ENCODE data around the gene COMT. TPM values are rescaled to one million over a fixed set of nuclear protein-coding genes. Genes with fewer than 3 reads are reported as not detected.

Gene COMT
- total RNA-seq, 1 experiment from 2014 or later, result 109 TPM

- intact Hi-C loops (cut with micrococcal nuclease), result no loop called here
- H3K9ac ChIP-seq (ENCODE audit: low read length), result no peak overlapping the region
These were observed 21.7 kb upstream of the COMT start for GRCh38 chr22:19919701-19920363.

GRCh38 chr22:19921544-19922081, 20.0 kb upstream of the COMT start:
- Histone ChIP-seq H4K20me1 (ENCODE audit: insufficient read depth) (no peaks in the 10 kb centered on the region), H3K9ac (ENCODE audit: low read length) (no peak overlapping the region), H3K9me2 (ENCODE audit: insufficient read depth) (no peaks in the 10 kb centered on the region), H3K4me3 (replicated peaks in 1 of 2; ENCODE audit: low read depth in 1 of 2, low read length in 2 of 2) (no peak overlapping the region), H3K4me2 (ENCODE audit: low read length) (no peak overlapping the region), H3K27me3 (ENCODE audit: insufficient read depth, low read length) (no peaks in the 10 kb centered on the region), H3K36me3 (ENCODE audit: control insufficient read depth in 1 of 2, insufficient read depth in 2 of 2, low read length in 2 of 2) (no peaks in the 10 kb centered on the region), H3K79me2 (ENCODE audit: insufficient read depth, low read length) (no peaks in the 10 kb centered on the region), H2AFZ (ENCODE audit: low read depth, low read length, poor library complexity, severe bottlenecking) (no peak overlapping the region), H3K9me3 (ENCODE audit: control insufficient read depth in 1 of 2, insufficient read depth in 1 of 2, low read depth in 1 of 2, low read length in 2 of 2) (no peaks in the 10 kb centered on the region), H3K27ac (ENCODE audit: low read depth, low read length) (no peak overlapping the region), H3K4me1 (ENCODE audit: control insufficient read depth in 1 of 2, insufficient read depth in 2 of 2, low read length in 2 of 2) (no peaks in the 10 kb centered on the region)
- CTCF ChIA-PET, result no interaction called here
- ATAC-seq (no peak), DNase-seq (ENCODE audit: low read depth, low spot score) (no peak)
- BruUV-seq (replicated peaks), result no TSS peak
- POLR2A ChIA-PET, result no interaction called here
- intact Hi-C loops (cut with micrococcal nuclease), result no loop called here
- RAD21 ChIA-PET (ENCODE audit: low non-redundant PET in 1 of 2, low total read pairs in 2 of 2, uncharacterized antibody in 2 of 2, unreplicated experiment in 2 of 2), result no interaction called here
- TF ChIP-seq ATF3 (IDR thresholded peaks at IDR 0.05) (no peak), JUND (IDR thresholded peaks at IDR 0.05) (no peak), FOSL1 (IDR thresholded peaks at IDR 0.05; ENCODE audit: low read depth) (no peak), YY1 (IDR thresholded peaks at IDR 0.05; ENCODE audit: extremely low read depth, insufficient replicate concordance, low read depth, low read length) (no peak), ZFX (IDR thresholded peaks at IDR 0.05) (no peak), RAD21 (IDR thresholded peaks at IDR 0.05; ENCODE audit: low read depth) (no peak), EGR1 (IDR thresholded peaks at IDR 0.05; ENCODE audit: low read depth) (no peak), CTCF (IDR thresholded peaks at IDR 0.05 in 2 of 3, conservative IDR thresholded peaks at IDR 0.05 in 1 of 3; ENCODE audit: borderline replicate concordance in 1 of 3, insufficient read depth in 1 of 3, low read depth in 2 of 3, low read length in 2 of 3) (no peak), ELF1 (IDR thresholded peaks at IDR 0.05; ENCODE audit: borderline replicate concordance, low read depth) (no peak), POLR2AphosphoS5 (IDR thresholded peaks at IDR 0.05; ENCODE audit: low read depth, low read length) (no peak), CEBPB (IDR thresholded peaks at IDR 0.05; ENCODE audit: low read depth) (no peak), SIN3A (IDR thresholded peaks at IDR 0.05; ENCODE audit: low read depth) (no peak)

More at GRCh38 chr22:19919701-19920363, 21.7 kb upstream of the COMT start:
- Histone ChIP-seq H3K9me3 (ENCODE audit: control insufficient read depth in 1 of 2, insufficient read depth in 1 of 2, low read depth in 1 of 2, low read length in 2 of 2) (no peaks in the 10 kb centered on the region), H2AFZ (ENCODE audit: low read depth, low read length, poor library complexity, severe bottlenecking) (no peak overlapping the region), H3K4me3 (replicated peaks in 1 of 2; ENCODE audit: low read depth in 1 of 2, low read length in 2 of 2) (no peak overlapping the region), H4K20me1 (ENCODE audit: insufficient read depth) (no peaks in the 10 kb centered on the region), H3K27ac (ENCODE audit: low read depth, low read length) (no peak overlapping the region), H3K4me2 (ENCODE audit: low read length) (no peak overlapping the region), H3K27me3 (ENCODE audit: insufficient read depth, low read length) (no peaks in the 10 kb centered on the region), H3K36me3 (ENCODE audit: control insufficient read depth in 1 of 2, insufficient read depth in 2 of 2, low read length in 2 of 2) (no peaks in the 10 kb centered on the region), H3K79me2 (ENCODE audit: insufficient read depth, low read length) (no peaks in the 10 kb centered on the region), H3K9me2 (ENCODE audit: insufficient read depth) (no peaks in the 10 kb centered on the region), H3K4me1 (ENCODE audit: control insufficient read depth in 1 of 2, insufficient read depth in 2 of 2, low read length in 2 of 2) (no peaks in the 10 kb centered on the region)
- POLR2A ChIA-PET, result no interaction called here
- DNase-seq (ENCODE audit: low read depth, low spot score), result no peak
- CTCF ChIA-PET, result interaction anchor here (2.0 kb wide), 1 partner anchor 9 kb away, joined by 7 read pairs; no protein-coding TSS in a partner anchor
- no TSS peak for BruUV-seq (replicated peaks)
- RAD21 ChIA-PET (ENCODE audit: low non-redundant PET in 1 of 2, low total read pairs in 2 of 2, uncharacterized antibody in 2 of 2, unreplicated experiment in 2 of 2), result no interaction called here
- ATAC-seq, result no peak
- TF ChIP-seq ZNF274 (IDR thresholded peaks at IDR 0.05; ENCODE audit: low read depth, low read length) (no peak), CTCF (IDR thresholded peaks at IDR 0.05 in 2 of 3, conservative IDR thresholded peaks at IDR 0.05 in 1 of 3; ENCODE audit: borderline replicate concordance in 1 of 3, insufficient read depth in 1 of 3, low read depth in 2 of 3, low read length in 2 of 3) (no peak)
